ENCODE measurements around the gene MAPRE3.
A peak's percentile ranks its signal among the peaks of the same experiment; 100 is the strongest.

The MAPRE3 gene

GRCh38 chr2:26982102-26982742, 11.8 kb downstream of the MAPRE3 start:
- TF ChIP-seq CTCF (IDR thresholded peaks at IDR 0.05; ENCODE audit: insufficient read depth, low read depth, low read length, missing control alignments) = peak; percentile 42
- H3K4me3 ChIP-seq (ENCODE audit: low read depth, low read length) = no peak overlapping the region
- peak; percentile 49 for DNase-seq (ENCODE audit: low read depth)

- no peak for DNase-seq (ENCODE audit: low read depth)
- no peak for TF ChIP-seq CTCF (IDR thresholded peaks at IDR 0.05; ENCODE audit: insufficient read depth, low read depth, low read length, missing control alignments)
- no peak overlapping the region for H3K4me3 ChIP-seq (ENCODE audit: low read depth, low read length)
Measured at GRCh38 chr2:26983746-26984145, 13.3 kb downstream of the MAPRE3 start.

- TF ChIP-seq CTCF (IDR thresholded peaks at IDR 0.05; ENCODE audit: insufficient read depth, low read depth, low read length, missing control alignments) = no peak
- H3K4me3 ChIP-seq (ENCODE audit: low read depth, low read length) = no peak overlapping the region
- no peak for DNase-seq (ENCODE audit: low read depth)
Measured at GRCh38 chr2:26985807-26986206, 15.4 kb downstream of the MAPRE3 start.

GRCh38 chr2:26986576-26986975, 16.1 kb downstream of the MAPRE3 start:
- no peak for DNase-seq (ENCODE audit: low read depth)
- no peak for TF ChIP-seq CTCF (IDR thresholded peaks at IDR 0.05; ENCODE audit: insufficient read depth, low read depth, low read length, missing control alignments)
- H3K4me3 ChIP-seq (ENCODE audit: low read depth, low read length) = no peak overlapping the region

GRCh38 chr2:26988058-26988860, 17.8 kb downstream of the MAPRE3 start:
- DNase-seq (ENCODE audit: low read depth) = no peak

GRCh38 chr2:26989156-26989555, 18.7 kb downstream of the MAPRE3 start:
- TF ChIP-seq CTCF (IDR thresholded peaks at IDR 0.05; ENCODE audit: insufficient read depth, low read depth, low read length, missing control alignments) = no peak
- no peak overlapping the region for H3K4me3 ChIP-seq (ENCODE audit: low read depth, low read length)
- no peak for DNase-seq (ENCODE audit: low read depth)

More at GRCh38 chr2:26988058-26988860, 17.8 kb downstream of the MAPRE3 start:
- no peak for TF ChIP-seq CTCF (IDR thresholded peaks at IDR 0.05; ENCODE audit: insufficient read depth, low read depth, low read length, missing control alignments)
- H3K4me3 ChIP-seq (ENCODE audit: low read depth, low read length) = no peak overlapping the region
